HG02943 (cell line): Measurements from ENCODE around the gene SLC24A4.

Experiments
- ATAC-seq: cut with Tn5 transposase; IDR thresholded peaks from one replicate; pipeline ENCODE4 v1.9.1; 2021; ENCODE audit warnings: mild to moderate bottlenecking, low read depth, moderate library complexity; ENCODE audit not compliant: unreplicated experiment

Gene SLC24A4

GRCh38 chr14:92323011-92323915 is at the start of gene SLC24A4:
TSS of gene SLC24A4 (plus strand) at chr14:92323165. CDS start at chr14:92323831, 666 bp downstream.
- no peak for ATAC-seq

GRCh38 chr14:92273166-92273565 is 49.8 kb upstream of the SLC24A4 start:
- no peak for ATAC-seq

- ATAC-seq, result no peak
Measured at GRCh38 chr14:92274055-92274454, 48.9 kb upstream of the SLC24A4 start.

GRCh38 chr14:92276074-92276473 is 46.9 kb upstream of the SLC24A4 start:
- no peak for ATAC-seq

- ATAC-seq, result no peak
Measured at GRCh38 chr14:92277031-92277430, 45.9 kb upstream of the SLC24A4 start.

GRCh38 chr14:92280554-92281262 is 42.3 kb upstream of the SLC24A4 start:
- ATAC-seq, result no peak

- no peak for ATAC-seq
Measured at GRCh38 chr14:92282669-92283068, 40.3 kb upstream of the SLC24A4 start.

- no peak for ATAC-seq
Measured at GRCh38 chr14:92285311-92285710, 37.7 kb upstream of the SLC24A4 start.

GRCh38 chr14:92287987-92288386 is 35.0 kb upstream of the SLC24A4 start:
- ATAC-seq, result no peak

GRCh38 chr14:92288994-92289660 is 33.8 kb upstream of the SLC24A4 start:
- no peak for ATAC-seq

GRCh38 chr14:92292673-92293072 is 30.3 kb upstream of the SLC24A4 start:
- ATAC-seq, result no peak

GRCh38 chr14:92294506-92294905 is 28.5 kb upstream of the SLC24A4 start:
- ATAC-seq, result no peak

GRCh38 chr14:92297818-92298595 is 25.0 kb upstream of the SLC24A4 start:
- ATAC-seq, result no peak

GRCh38 chr14:92302481-92302880 is 20.5 kb upstream of the SLC24A4 start:
- ATAC-seq, result no peak

- ATAC-seq, result no peak
Measured at GRCh38 chr14:92308716-92309115, 14.2 kb upstream of the SLC24A4 start.

GRCh38 chr14:92309968-92310530 is 12.9 kb upstream of the SLC24A4 start:
- ATAC-seq, result no peak

GRCh38 chr14:92310776-92311375 is 12.1 kb upstream of the SLC24A4 start:
- ATAC-seq, result no peak

GRCh38 chr14:92314182-92314581 is 8.8 kb upstream of the SLC24A4 start:
- ATAC-seq, result no peak

- no peak for ATAC-seq
Measured at GRCh38 chr14:92315050-92315805, 7.7 kb upstream of the SLC24A4 start.
